Measurements from ENCODE around the gene CNOT10. TPM values are rescaled to one million over a fixed set of nuclear protein-coding genes. Genes with fewer than 3 reads are reported as not detected.

The CNOT10 gene
- total RNA-seq, 6 experiments from 2014 or later = 10.6 to 36.3 (median 12.5) TPM

GRCh38 chr3:32698506-32698905, 13.5 kb downstream of the CNOT10 start:
- 69% methylated on average over 2 of the region's 2 CpGs for WGBS (ENCODE audit: insufficient coverage, low coverage, low lambda C conversion rate, missing lambda C conversion rate)
- Histone ChIP-seq H3K9me3 (no peaks in the 10 kb centered on the region), H3K4me3 (no peak overlapping the region), H3K27ac (no peak overlapping the region), H3K36me3 (no peaks in the 10 kb centered on the region), H3K4me1 (no peaks in the 10 kb centered on the region), H3K27me3 (no peaks in the 10 kb centered on the region)
- no peak for TF ChIP-seq POLR2A (IDR thresholded peaks at IDR 0.05)
- no peak for TF ChIP-seq CTCF (IDR thresholded peaks at IDR 0.05)
- DNase-seq (no peak), ATAC-seq (peak in 1 of 4 donors; percentile 18)
- intact Hi-C loops (cut with DNase I) = no loop called here

GRCh38 chr3:32699429-32699828, 14.4 kb downstream of the CNOT10 start:
- 70% methylated on average over 2 of the region's 2 CpGs for WGBS (ENCODE audit: insufficient coverage, low coverage, low lambda C conversion rate, missing lambda C conversion rate)
- no peaks in the 10 kb centered on the region for H3K9me3 ChIP-seq

GRCh38 chr3:32700244-32700643, 15.3 kb downstream of the CNOT10 start:
- Histone ChIP-seq H3K9me3 (no peaks in the 10 kb centered on the region), H3K27ac (no peak overlapping the region), H3K36me3 (peaks cover 0 to 1% (median 0%) of the 10 kb centered on the region in 4 donors), H3K4me1 (no peaks in the 10 kb centered on the region), H3K4me3 (no peak overlapping the region), H3K27me3 (no peaks in the 10 kb centered on the region)
- intact Hi-C loops (cut with DNase I) = no loop called here
- 78% methylated on average over 5 of the region's 6 CpGs for WGBS (ENCODE audit: insufficient coverage, low coverage, low lambda C conversion rate, missing lambda C conversion rate)
- ATAC-seq (no peak), DNase-seq (no peak)
- TF ChIP-seq CTCF (IDR thresholded peaks at IDR 0.05) (no peak), POLR2A (IDR thresholded peaks at IDR 0.05) (no peak)

More at GRCh38 chr3:32699429-32699828, 14.4 kb downstream of the CNOT10 start:
- TF ChIP-seq CTCF (IDR thresholded peaks at IDR 0.05) (no peak), POLR2A (IDR thresholded peaks at IDR 0.05) (no peak)
- intact Hi-C loops (cut with DNase I) = no loop called here
- H3K27ac ChIP-seq = no peak overlapping the region
- H3K36me3 ChIP-seq = peaks cover 0 to 1% (median 0%) of the 10 kb centered on the region in 4 donors
- H3K27me3 ChIP-seq = no peaks in the 10 kb centered on the region
- DNase-seq = no peak
- ATAC-seq = no peak
- H3K4me3 ChIP-seq = no peak overlapping the region
- no peaks in the 10 kb centered on the region for H3K4me1 ChIP-seq

- Histone ChIP-seq H3K4me1 (peaks cover 0 to 7% (median 0%) of the 10 kb centered on the region in 4 donors), H3K27ac (no peak overlapping the region), H3K36me3 (peaks cover 0 to 1% (median 0%) of the 10 kb centered on the region in 4 donors), H3K27me3 (no peaks in the 10 kb centered on the region), H3K9me3 (no peaks in the 10 kb centered on the region), H3K4me3 (no peak overlapping the region)
- WGBS (ENCODE audit: insufficient coverage, low coverage, low lambda C conversion rate, missing lambda C conversion rate) = 75% methylated on average over 1 of the region's 1 CpG
- DNase-seq (no peak), ATAC-seq (no peak)
- no peak for TF ChIP-seq POLR2A (IDR thresholded peaks at IDR 0.05)
- no peak for TF ChIP-seq CTCF (IDR thresholded peaks at IDR 0.05)
- intact Hi-C loops (cut with DNase I) = no loop called here
Measured at GRCh38 chr3:32703491-32703972, 18.5 kb downstream of the CNOT10 start.

GRCh38 chr3:32705232-32705631, 20.2 kb downstream of the CNOT10 start:
- Histone ChIP-seq H3K27me3 (no peaks in the 10 kb centered on the region), H3K4me3 (no peak overlapping the region), H3K27ac (no peak overlapping the region), H3K36me3 (peaks cover 0 to 10% (median under 1%) of the 10 kb centered on the region in 4 donors), H3K9me3 (no peaks in the 10 kb centered on the region), H3K4me1 (peaks cover 0 to 7% (median 0%) of the 10 kb centered on the region in 4 donors)
- TF ChIP-seq POLR2A (IDR thresholded peaks at IDR 0.05) (no peak), CTCF (IDR thresholded peaks at IDR 0.05) (no peak)
- WGBS (ENCODE audit: insufficient coverage, low coverage, low lambda C conversion rate, missing lambda C conversion rate) = 84% methylated on average over 2 of the region's 2 CpGs
- intact Hi-C loops (cut with DNase I) = no loop called here
- DNase-seq = no peak
- no peak for ATAC-seq
